ENCODE data around the gene ZNF546.

DNA sequence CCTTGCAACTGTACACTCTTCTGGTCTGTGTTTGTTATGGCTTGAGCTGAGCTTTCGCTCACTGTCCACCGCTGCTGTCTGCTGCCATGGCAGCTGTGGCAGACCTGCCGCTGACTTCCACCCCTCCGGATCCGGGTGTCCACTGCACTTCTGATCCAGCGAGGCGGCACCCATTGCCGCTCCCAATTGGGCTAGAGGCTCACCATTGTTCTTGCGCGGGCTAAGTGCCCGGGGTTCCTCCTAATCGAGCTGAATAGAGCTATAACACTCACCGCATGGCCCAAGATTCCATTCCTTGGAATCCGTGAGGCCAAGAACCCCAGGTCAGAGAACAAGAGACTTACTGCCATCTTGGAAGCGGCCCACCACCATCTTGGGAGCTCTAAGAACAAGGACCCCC, 28.1 kb upstream of the ZNF546 start:
- TF ChIP-seq EZH2 (IDR thresholded peaks at IDR 0.05) (no peak), CTCF (IDR thresholded peaks at IDR 0.05) (no peak), EZH2phosphoT487 (IDR thresholded peaks at IDR 0.05) (no peak)
